ENCODE measurements around the gene ZMYND19.
"Not testable (repeated sequence)": the region's sequence is repeated elsewhere in the genome, so short reads cannot be mapped to it uniquely, and the experiment has no call there.

Gene ZMYND19

DNA sequence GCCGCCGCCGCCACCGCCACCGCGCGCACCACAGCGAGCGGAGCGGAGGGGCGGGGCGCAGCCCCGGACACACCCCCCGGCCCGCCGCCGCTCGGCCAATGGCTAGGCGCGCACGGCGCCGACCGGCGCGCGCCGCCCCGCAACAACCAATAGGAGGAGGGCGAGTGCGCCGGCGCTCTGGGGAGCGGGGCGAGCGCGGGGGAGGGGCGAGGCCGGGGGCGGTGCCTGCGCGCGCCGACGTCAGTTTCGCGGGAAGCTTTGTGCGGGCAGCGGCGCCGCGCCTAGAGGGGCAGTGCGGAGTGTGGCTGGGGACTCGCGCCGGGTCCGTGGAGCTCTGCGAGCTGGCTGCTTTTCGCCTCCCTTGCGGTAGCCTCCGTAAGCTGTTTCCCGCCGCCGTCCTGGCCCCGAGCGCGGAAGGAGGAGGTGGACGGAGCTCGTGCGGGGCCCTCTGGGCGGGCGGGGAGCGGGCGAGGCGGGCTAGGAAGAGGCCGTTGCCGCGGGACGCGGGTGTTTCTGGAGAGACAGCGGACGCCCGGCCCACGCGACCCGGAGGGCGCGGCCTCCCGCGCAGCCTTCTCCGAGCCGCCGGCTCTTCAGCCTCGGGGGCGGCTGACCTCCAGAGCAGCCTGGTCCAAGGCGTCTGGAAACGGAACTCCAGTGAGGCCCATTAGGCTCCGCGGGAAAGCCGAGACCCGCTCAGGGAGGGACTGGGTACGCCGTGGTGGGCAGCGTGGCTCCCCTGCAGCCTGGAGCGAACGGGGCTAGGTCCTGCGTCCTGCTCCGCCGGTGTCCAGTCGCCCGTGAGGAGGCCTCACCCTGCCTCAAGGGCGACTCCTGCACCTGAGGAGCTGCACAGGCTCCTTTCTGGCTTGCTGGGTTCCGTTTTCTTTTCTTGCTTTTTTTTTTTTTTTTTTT lies at the start of gene ZMYND19:
ZMYND19 (minus strand) TSS at position 44 of the 915 bp plus-strand sequence. CDS start 249 bp downstream, outside the sequence.
- peak; percentile 82 to 84 for DNase-seq (ENCODE audit: low read depth in 2 of 2)

- DNase-seq (ENCODE audit: low read depth in 2 of 2) = no peak
These were observed 49.2 kb upstream of the ZMYND19 start for GRCh38 chr9:137639303-137640051.

DNA sequence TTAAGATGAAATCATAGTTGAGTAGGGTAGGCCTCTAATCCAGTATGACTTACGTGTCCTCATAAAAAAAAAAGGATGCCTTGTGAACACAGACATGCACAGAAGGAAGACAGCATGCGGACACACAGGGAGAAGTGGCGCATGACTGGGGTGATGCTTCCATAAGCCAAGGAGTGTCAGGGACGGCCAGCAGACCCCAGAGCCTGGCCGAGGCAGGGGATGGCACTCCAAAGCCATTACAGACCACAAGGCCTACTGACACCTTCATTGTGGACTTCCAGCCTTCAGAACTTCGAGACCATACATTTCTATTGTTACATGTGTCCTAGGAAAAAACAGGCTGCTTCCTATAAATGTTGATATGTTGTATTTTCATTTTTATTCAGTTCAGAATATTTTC lies 48.4 kb upstream of the ZMYND19 start:
- DNase-seq (ENCODE audit: low read depth in 2 of 2) = no peak

- DNase-seq (ENCODE audit: low read depth in 2 of 2) = no peak
These were observed 43.7 kb upstream of the ZMYND19 start for GRCh38 chr9:137634016-137634415.

DNA sequence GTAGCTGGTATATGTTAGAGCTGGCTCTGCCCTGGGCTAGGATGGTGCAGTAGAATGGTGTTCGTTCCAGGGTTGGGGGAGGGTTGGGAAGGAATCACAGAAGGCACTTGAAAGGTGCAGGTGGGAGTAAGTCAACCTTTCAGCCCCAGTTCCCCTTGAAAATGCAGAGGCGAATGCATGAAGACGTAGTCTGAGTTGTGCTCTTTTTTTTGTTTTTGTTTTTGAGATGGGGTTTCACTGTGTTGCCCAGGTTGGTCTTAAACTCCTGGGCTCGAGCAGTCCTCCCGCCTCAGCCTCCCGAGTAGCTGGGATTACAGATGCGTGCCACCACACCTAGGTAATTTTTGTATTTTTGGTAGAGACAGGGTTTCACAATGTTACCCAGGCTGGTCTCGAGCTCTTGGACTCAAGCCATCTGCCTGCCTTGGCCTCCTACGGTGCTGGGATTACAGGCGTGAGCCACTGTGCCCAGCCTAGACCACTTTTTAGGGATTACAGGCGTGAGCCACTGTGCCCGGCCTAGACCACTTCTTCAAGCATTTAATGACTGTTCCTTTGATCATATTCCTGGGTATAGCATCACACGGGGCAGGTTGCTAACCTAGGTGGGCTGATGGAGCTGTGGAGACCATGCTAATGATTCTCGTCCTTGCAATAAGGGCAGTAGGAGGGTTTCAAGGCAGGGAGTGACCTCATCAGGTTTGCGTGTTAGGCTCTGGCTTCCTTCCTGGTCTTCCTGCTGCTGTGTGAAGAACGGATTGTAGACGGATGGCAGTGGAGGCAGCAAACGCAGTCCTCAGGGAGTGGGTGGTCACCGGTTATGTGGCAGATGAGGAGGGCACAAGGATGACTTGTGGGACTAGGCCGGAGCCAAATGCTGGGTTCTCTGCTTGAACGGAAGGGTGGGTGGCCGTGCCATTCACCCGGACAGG lies 42.2 kb upstream of the ZMYND19 start:
- DNase-seq (ENCODE audit: low read depth in 2 of 2) = no peak

- no peak for DNase-seq (ENCODE audit: low read depth in 2 of 2)
These were observed 41.3 kb upstream of the ZMYND19 start for GRCh38 chr9:137631345-137632229.

- DNase-seq (ENCODE audit: low read depth in 2 of 2) = no peak
These were observed 40.4 kb upstream of the ZMYND19 start for GRCh38 chr9:137630679-137631078.

- no peak for DNase-seq (ENCODE audit: low read depth in 2 of 2)
These were observed 39.8 kb upstream of the ZMYND19 start for GRCh38 chr9:137630126-137630525.

GRCh38 chr9:137627406-137627805 lies 37.1 kb upstream of the ZMYND19 start:
- not testable (repeated sequence) for DNase-seq (ENCODE audit: low read depth in 2 of 2)

DNA sequence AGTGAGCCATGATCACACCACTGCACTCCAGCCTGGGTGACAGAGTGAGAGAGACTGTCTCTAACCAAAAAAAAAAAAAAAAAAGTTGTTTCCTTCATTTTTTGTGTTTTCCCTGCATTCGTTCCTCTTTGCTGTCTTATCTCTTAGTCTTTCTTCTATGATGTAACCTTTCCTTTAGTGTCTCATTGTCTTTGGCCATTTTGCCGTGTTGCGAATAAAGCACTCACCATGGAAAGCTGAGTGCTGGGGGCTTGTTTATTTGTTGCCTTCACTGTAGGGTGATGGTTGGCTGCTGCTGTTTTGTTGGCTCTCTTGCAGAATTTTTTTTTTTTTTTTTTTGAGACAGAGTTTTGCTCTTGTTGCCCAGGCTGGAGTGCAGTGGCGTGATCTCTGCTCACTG lies 36.2 kb upstream of the ZMYND19 start:
- DNase-seq (ENCODE audit: low read depth in 2 of 2) = no peak

DNA sequence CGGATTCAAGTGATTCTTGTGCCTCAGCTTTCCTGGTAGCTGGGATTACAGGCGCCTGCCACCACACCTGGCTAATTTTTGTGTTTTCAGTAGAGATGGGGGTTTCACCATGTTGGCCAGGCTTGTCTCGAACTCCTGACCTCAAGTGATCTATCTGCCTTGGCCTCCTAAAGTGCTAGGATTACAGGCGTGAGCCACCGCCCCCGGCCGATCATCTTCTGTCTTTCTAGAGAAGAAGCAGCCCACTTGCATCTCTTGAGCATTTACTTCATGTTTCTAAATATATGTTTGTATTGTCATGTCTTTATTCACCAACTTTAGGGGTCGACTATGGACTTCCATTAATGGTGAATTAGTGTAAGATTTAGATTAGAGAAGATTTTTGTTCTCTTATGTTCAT lies 31.9 kb upstream of the ZMYND19 start:
- DNase-seq (ENCODE audit: low read depth in 2 of 2) = not testable (repeated sequence)

DNA sequence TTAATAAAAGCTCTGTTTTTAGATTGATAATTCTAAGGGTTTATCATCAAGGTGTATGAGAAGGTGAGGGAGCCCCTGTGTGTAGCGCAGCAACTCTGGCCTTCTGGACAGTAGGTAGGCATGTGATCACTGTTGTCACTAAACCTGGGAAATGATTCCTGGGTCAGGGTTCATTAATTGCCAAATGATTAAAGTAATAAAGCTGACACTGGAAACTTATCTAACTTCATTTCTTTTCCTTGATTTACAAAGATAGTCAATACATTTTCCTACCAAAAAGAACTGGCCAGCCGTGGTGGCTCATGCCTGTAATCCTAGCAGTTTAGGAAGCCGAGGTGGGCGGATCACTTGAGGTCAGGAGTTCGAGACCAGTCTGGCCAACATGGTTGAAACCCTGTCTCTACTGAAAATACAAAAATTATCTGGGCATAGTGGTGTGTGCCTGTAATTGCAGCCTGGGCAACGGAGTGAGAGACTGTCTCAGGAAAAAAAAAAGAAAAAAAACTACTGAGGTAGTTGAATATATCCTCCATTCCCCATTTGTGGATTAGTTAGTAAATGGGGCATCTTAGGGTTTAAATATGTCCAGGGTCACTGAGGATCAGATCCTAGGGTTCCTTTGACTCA lies 30.9 kb upstream of the ZMYND19 start:
- no peak for DNase-seq (ENCODE audit: low read depth in 2 of 2)

DNA sequence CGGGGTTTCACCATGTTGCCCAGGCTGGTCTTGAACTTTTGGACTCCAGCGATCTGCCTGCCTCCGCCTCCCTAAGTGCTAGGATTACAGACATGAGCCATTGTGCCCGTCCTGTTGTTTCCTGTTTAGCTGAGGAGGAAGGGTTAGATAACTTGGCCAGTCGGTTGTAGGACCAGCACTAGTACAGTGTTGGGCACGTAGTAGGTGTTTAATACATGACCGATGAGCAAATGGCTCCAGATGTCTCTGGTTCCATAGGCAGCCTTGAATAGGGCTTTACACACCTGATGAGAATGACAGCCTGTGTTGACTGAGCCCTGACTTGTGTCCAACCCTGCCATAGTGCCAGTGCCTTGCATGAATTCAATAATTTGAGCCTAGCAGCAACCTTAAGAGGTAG lies 30.3 kb upstream of the ZMYND19 start:
- DNase-seq (ENCODE audit: low read depth in 2 of 2) = no peak

GRCh38 chr9:137620048-137620405 lies 29.7 kb upstream of the ZMYND19 start:
- no peak for DNase-seq (ENCODE audit: low read depth in 2 of 2)

GRCh38 chr9:137619240-137620047 lies 29.1 kb upstream of the ZMYND19 start:
- DNase-seq (ENCODE audit: low read depth in 2 of 2) = no peak

GRCh38 chr9:137618105-137619067 lies 28.1 kb upstream of the ZMYND19 start, which contains the start of gene EHMT1:
Gene EHMT1 (plus strand): TSS chr9:137619005. CDS start chr9:137619029, 24 bp downstream.
- DNase-seq (ENCODE audit: low read depth in 2 of 2) = peak; percentile 81 to 87

GRCh38 chr9:137615387-137615871 lies 25.1 kb upstream of the ZMYND19 start:
- DNase-seq (ENCODE audit: low read depth in 2 of 2) = no peak

Data from stimulated activated CD8-positive, alpha-beta memory T cell treated with anti-CD3 and anti-CD28 coated beads, Interleukin-15, amount 100 ng/mL, for 48 hours (primary cell).